Endothelial cell of umbilical vein (primary cell): ENCODE results near the gene GNAS-AS1. TPM values are rescaled to one million over a fixed set of nuclear protein-coding genes. Genes with fewer than 3 reads are reported as not detected.
A peak's percentile ranks its signal among the peaks of the same experiment; 100 is the strongest.

Experiments used
- Bru-seq: library from RNA; stranded (reverse); fragments of 400-500 nt; gene quantifications from one replicate; lab custom pipeline; 2021; lab: Mats Ljungman, UMichigan
- BruChase-seq, 2 experiments: library from RNA; stranded (reverse); fragments of 400-500 nt; gene quantifications; one replicate each; lab custom pipeline; 2021; lab: Mats Ljungman, UMichigan
- BruUV-seq: library from RNA; stranded (reverse); fragments of 400-500 nt; replicated peaks from 2 replicates; lab custom pipeline; 2021; lab: Mats Ljungman, UMichigan
- CTCF ChIA-PET: fragments of 300-600, 350-600 bp; sonication (Branson Sonifier 250); formaldehyde crosslinking; loops from one replicate; lab custom pipeline; 2021; ENCODE audit warnings: antibody characterized with exemption, inconsistent platforms; lab: Charles Lee
- POLR2A ChIA-PET: fragments of 300-600, 350-600 bp; sonication (Branson Sonifier 250); formaldehyde crosslinking; loops from one replicate; lab custom pipeline; 2021; ENCODE audit warnings: antibody characterized with exemption, inconsistent platforms; lab: Charles Lee
- DNase-seq: peaks from one replicate; pipeline ENCODE4 v3.0.0-alpha.2; 2011; ENCODE audit warnings: low read depth, low spot score
- FAIRE-seq: peaks from 2 replicates; lab custom pipeline; 2011; peaks lifted over from hg19 to GRCh38; lab: Jason Lieb, UNC
- H2AFZ ChIP-seq: 2 replicates; pipeline ENCODE4 v1.6.0; 2012; ENCODE audit warnings: low read depth, low read length, control low read depth, inconsistent platforms
- H3K27ac ChIP-seq: 2 replicates; pipeline ENCODE4 v1.5.1; 2011; ENCODE audit warnings: low read depth, mild to moderate bottlenecking, control low read depth, low read length, moderate library complexity; ENCODE audit not compliant: insufficient read depth
- H3K27me3 ChIP-seq, 2 experiments: 2 replicates each; pipeline versions ENCODE4 v1.6.0 to v1.6.1; 2011; ENCODE audit warnings: low read length in 2 of 2, mixed read lengths in 1 of 2; ENCODE audit not compliant: control insufficient read depth in 2 of 2, insufficient read depth in 2 of 2
- H3K36me3 ChIP-seq, 2 experiments: 2 replicates in 1 of 2; 3 replicates in 1 of 2; pipeline ENCODE4 v1.5.1; 2011; ENCODE audit warnings: low read length in 2 of 2, mild to moderate bottlenecking in 1 of 2, moderate library complexity in 1 of 2; ENCODE audit not compliant: control insufficient read depth in 2 of 2, insufficient read depth in 2 of 2; ENCODE audit errors: extremely low read depth in 1 of 2
- H3K4me1 ChIP-seq: 3 replicates; pipeline ENCODE4 v1.5.1; 2011; ENCODE audit warnings: mild to moderate bottlenecking, low read length; ENCODE audit not compliant: control insufficient read depth, insufficient read depth; ENCODE audit errors: extremely low read depth
- H3K4me2 ChIP-seq: 2 replicates; pipeline ENCODE4 v1.6.1; 2011; ENCODE audit warnings: low read length, control low read depth, mixed read lengths; ENCODE audit not compliant: insufficient read depth
- H3K4me3 ChIP-seq, 3 experiments: fragments of 200-600 bp in 1 of 3; sonication (generic), shearing (Covaris generic) in 1 of 3; replicated peaks in 1 of 3; 2 replicates each; pipeline ENCODE4 v1.5.1; 2011 to 2016; ENCODE audit warnings: control low read depth in 3 of 3, low read length in 3 of 3, mild to moderate bottlenecking in 2 of 3, inconsistent platforms in 1 of 3, low read depth in 1 of 3, moderate library complexity in 1 of 3; ENCODE audit not compliant: insufficient read depth in 1 of 3
- H3K79me2 ChIP-seq: 2 replicates; pipeline ENCODE4 v1.6.0; 2012; ENCODE audit warnings: low read length, inconsistent platforms; ENCODE audit not compliant: control insufficient read depth, insufficient read depth
- H3K9ac ChIP-seq: replicated peaks from 2 replicates; pipeline ENCODE3; 2011; ENCODE audit warnings: low read length, control low read depth; ENCODE audit not compliant: insufficient read depth; ENCODE audit errors: extremely low read depth
- H3K9me1 ChIP-seq: replicated peaks from 3 replicates; pipeline ENCODE4 v1.6.0; 2011; ENCODE audit warnings: mild to moderate bottlenecking, low read length; ENCODE audit not compliant: control insufficient read depth, insufficient read depth; ENCODE audit errors: extremely low read depth
- H3K9me3 ChIP-seq: replicated peaks from 2 replicates; pipeline ENCODE4 v1.5.1; 2012; ENCODE audit warnings: low read length, inconsistent platforms; ENCODE audit not compliant: control insufficient read depth, insufficient read depth
- H4K20me1 ChIP-seq: replicated peaks from 2 replicates; pipeline ENCODE3; 2011; ENCODE audit warnings: mild to moderate bottlenecking, low read length; ENCODE audit not compliant: control insufficient read depth, insufficient read depth; ENCODE audit errors: extremely low read depth
- CTCF ChIP-seq, 2 donors: IDR thresholded peaks; 1 replicate in 1 of 2; 2 replicates in 1 of 2; pipeline ENCODE4 v1.5.1; 2011; ENCODE audit warnings: low read length in 2 of 2, mild to moderate bottlenecking in 2 of 2, moderate library complexity in 2 of 2, control low read depth in 1 of 2, inconsistent platforms in 1 of 2, low read depth in 1 of 2; ENCODE audit not compliant: insufficient read depth in 1 of 2; ENCODE audit errors: extremely low read depth in 1 of 2
- EZH2 ChIP-seq: IDR thresholded peaks from 2 replicates; pipeline ENCODE4 v1.6.1; 2012; ENCODE audit warnings: borderline replicate concordance, low read depth, mild to moderate bottlenecking, moderate library complexity, low read length, inconsistent platforms; ENCODE audit not compliant: severe bottlenecking
- FOS ChIP-seq: IDR thresholded peaks from 2 replicates; pipeline ENCODE4 v1.6.1; 2011; ENCODE audit warnings: mild to moderate bottlenecking, low read length, moderate library complexity, borderline replicate concordance; ENCODE audit not compliant: insufficient read depth
- GATA2 ChIP-seq: IDR thresholded peaks from 2 replicates; pipeline ENCODE4 v1.7.0; 2011; ENCODE audit warnings: low read depth, mild to moderate bottlenecking, moderate library complexity, mixed read lengths, low read length; ENCODE audit not compliant: insufficient read length, insufficient read depth
- JUN ChIP-seq: IDR thresholded peaks from 2 replicates; pipeline ENCODE4 v1.6.1; 2011; ENCODE audit warnings: borderline replicate concordance, low read depth; ENCODE audit not compliant: insufficient read length, insufficient read depth
- MAX ChIP-seq: IDR thresholded peaks from 2 replicates; pipeline ENCODE4 v1.6.1; 2011; ENCODE audit not compliant: insufficient read depth, insufficient read length
- MYC ChIP-seq: IDR thresholded peaks from one replicate; pipeline ENCODE4 v1.6.1; 2011; ENCODE audit warnings: mild to moderate bottlenecking, low read depth, low read length
- POLR2A ChIP-seq: IDR thresholded peaks from 2 replicates; pipeline ENCODE4 v1.6.1; 2012; ENCODE audit warnings: low read depth, mild to moderate bottlenecking, control low read depth, low read length
- POLR2AphosphoS5 ChIP-seq: IDR thresholded peaks from 2 replicates; pipeline ENCODE4 v1.6.1; 2012; ENCODE audit warnings: low read depth, mild to moderate bottlenecking, control low read depth, low read length, moderate library complexity; ENCODE audit not compliant: insufficient read depth
- dilution Hi-C: fragments of 300-500 bp; cut with MboI; formaldehyde crosslinking; loops from one replicate; pipeline ENCODE4 v1.15.0; 2019; ENCODE audit warnings: low sequenced_read_pairs; ENCODE audit not compliant: extremely low pct_ligation_motif_present
- intact Hi-C: fragments of 100-400 bp; cut with micrococcal nuclease; formaldehyde crosslinking; loops from one replicate; pipeline ENCODE4 v1.10.0; 2022
- long read RNA-seq: library from polyadenylated mRNA; stranded (forward); transcript quantifications from one replicate; pipeline ENCODE4 v2.0.0, GENCODE V29; 2021
- polyA minus RNA-seq, 3 experiments: library from RNA; depleted of rRNA, polyadenylated mRNA; stranded (reverse); fragments of >200 nt; gene quantifications; 1 replicate in 1 of 3; 2 replicates in 2 of 3; pipeline ENCODE4 v1.2.3, GENCODE V29; 2011
- polyA plus RNA-seq, 4 experiments: library from polyadenylated mRNA; depleted of rRNA in 3 of 4; stranded (reverse) in 3 of 4; unstranded in 1 of 4; fragments of >200 nt; gene quantifications; 2 replicates each; pipeline versions ENCODE4 v1.2.1 to v1.2.3, GENCODE V29; 2011 to 2012; ENCODE audit warnings: missing spikeins in 1 of 4
- total RNA-seq: library from RNA; stranded (reverse); gene quantifications from 2 replicates; pipeline ENCODE4 v1.2.3, GENCODE V29; 2021

Gene GNAS-AS1
- 0.58 and 0.74 TPM in 2 replicates for total RNA-seq
- polyA plus RNA-seq, result 0.11 TPM in 1 of 2 replicates, not detected in the other
- not detected in 2 replicates for polyA plus RNA-seq (2011; cell fraction: cytosol; rRNA removed)
- polyA plus RNA-seq (2011; cell fraction: nucleus; rRNA removed), result 0.11 and 0.25 TPM in 2 replicates
- polyA plus RNA-seq (2012), result not detected in 2 replicates
- not detected in 2 replicates for polyA minus RNA-seq
- not detected for polyA minus RNA-seq (2011; cell fraction: cytosol; rRNA and poly(A)+ RNA removed)
- polyA minus RNA-seq (2011; cell fraction: nucleus; rRNA and poly(A)+ RNA removed), result not detected in 2 replicates
- percentile 35 among the genes with signal in this experiment for Bru-seq, nascent RNA
- percentile 33 among the genes with signal in this experiment for BruChase-seq, experiment 1, labeled RNA remaining after a 6-hour chase
- BruChase-seq, experiment 2, labeled RNA remaining after a 2-hour chase, result percentile 38 among the genes with signal in this experiment
- long read RNA-seq, partial matches to known transcripts, result 0 of 1 reads
- long read RNA-seq, other reads (novel, unspliced or antisense), result 1 of 1 reads

GRCh38 chr20:58850693-58851174 is at the start of gene GNAS-AS1:
TSS of gene GNAS-AS1 (minus strand) at chr20:58850902.
- Histone ChIP-seq H2AFZ (no peak within 1 kb of the TSS), H3K27ac (no peak within 1 kb of the TSS), H3K4me1 (no peaks in the 10 kb centered on the region), H3K4me2 (no peak within 1 kb of the TSS), H4K20me1 (no peaks in the 10 kb centered on the region), H3K9ac (no peak within 1 kb of the TSS), H3K36me3 (no peaks in the 10 kb centered on the region), H3K4me3 (no peak within 1 kb of the TSS), H3K9me1 (no peaks in the 10 kb centered on the region), H3K27me3 (peaks cover 44 to 46% of the 10 kb centered on the region in 2 experiments), H3K79me2 (no peaks in the 10 kb centered on the region), H3K9me3 (no peaks in the 10 kb centered on the region)
- TF ChIP-seq POLR2AphosphoS5 (no peak), MAX (no peak), GATA2 (no peak), POLR2A (no peak), JUN (no peak), FOS (no peak), MYC (no peak), EZH2 (no peak), CTCF (IDR thresholded peaks at IDR 0.05; ENCODE audit: extremely low read depth in 1 of 2, insufficient read depth in 1 of 2, low read depth in 1 of 2, low read length in 2 of 2) (no peak)
- ChIA-PET CTCF (interaction anchor here (1.3 to 3.6 kb wide), 3 partner anchors 17 to 371 kb away, joined by 3 to 67 read pairs (median 9); no protein-coding TSS in a partner anchor), POLR2A (no interaction called here)
- FAIRE-seq (no peak), DNase-seq (no peak)
- dilution Hi-C loops (no loop called here), intact Hi-C loops (loop anchor here (10.0 kb wide), 2 partner anchors 196 to 616 kb away; partner anchors contain the start of gene STX16)
- no TSS peak for BruUV-seq
